Cardiac fibroblast (primary cell): ENCODE measurements around the gene SPEM1.

ENCODE experiments used
- DNase-seq, 2 donors: peaks; one replicate each; pipeline versions ENCODE4 v3.0.0 to v3.0.0-alpha.2; 2010; ENCODE audit warnings: low read depth in 2 of 2
- H3K4me3 ChIP-seq, 2 donors: replicated peaks in 1 of 2; 1 replicate in 1 of 2; 2 replicates in 1 of 2; pipeline ENCODE4 v1.5.1; 2011; ENCODE audit warnings: low read depth in 2 of 2, low read length in 2 of 2, mild to moderate bottlenecking in 2 of 2, moderate library complexity in 1 of 2
- CTCF ChIP-seq: IDR thresholded peaks from one replicate; pipeline ENCODE4 v1.5.1; 2011; ENCODE audit warnings: low read depth, mild to moderate bottlenecking, low read length, inconsistent platforms

The SPEM1 gene

GRCh38 chr17:7419819-7420610, at the start of gene SPEM1:
TSS of gene SPEM1 (plus strand) at chr17:7420324. CDS start at chr17:7420385, 61 bp downstream.
- TF ChIP-seq CTCF, result no peak
- H3K4me3 ChIP-seq, result no peak within 1 kb of the TSS
- no peak for DNase-seq

GRCh38 chr17:7370853-7371252, 49.3 kb upstream of the SPEM1 start:
- TF ChIP-seq CTCF, result no peak
- H3K4me3 ChIP-seq, result no peak overlapping the region
- DNase-seq, result no peak

GRCh38 chr17:7374353-7374752, 45.8 kb upstream of the SPEM1 start:
- DNase-seq, result no peak
- H3K4me3 ChIP-seq, result no peak overlapping the region
- no peak for TF ChIP-seq CTCF

- no peak for TF ChIP-seq CTCF
- DNase-seq, result no peak
Measured at GRCh38 chr17:7379134-7379533, 41.0 kb upstream of the SPEM1 start.

GRCh38 chr17:7380321-7380720, 39.8 kb upstream of the SPEM1 start:
- no peak overlapping the region for H3K4me3 ChIP-seq
- no peak for TF ChIP-seq CTCF
- peak in 1 of 2 donors; percentile 75 for DNase-seq

More at GRCh38 chr17:7379134-7379533, 41.0 kb upstream of the SPEM1 start:
- H3K4me3 ChIP-seq, result no peak overlapping the region

- DNase-seq, result no peak
- TF ChIP-seq CTCF, result no peak
- peak within 1 kb of the TSS; percentile 25 to 30 for H3K4me3 ChIP-seq
Measured at GRCh38 chr17:7380855-7381683, 39.1 kb upstream of the SPEM1 start, which contains the start of gene TNK1. TSS of gene TNK1 (plus strand) at chr17:7381089. CDS start at chr17:7382927, 1,838 bp downstream.
